Measurements from ENCODE around the gene PLXNA3.

GRCh38 chrX:154477891-154478477 lies 19.9 kb downstream of the PLXNA3 start:
- TF ChIP-seq POLR2A (IDR thresholded peaks at IDR 0.05), result no peak
- TF ChIP-seq CTCF (IDR thresholded peaks at IDR 0.05), result no peak
